Epithelial cell of esophagus (primary cell): ENCODE data around the gene NPRL2.

ENCODE experiments used
- DNase-seq: peaks from one replicate; pipeline ENCODE4 v3.0.0; 2010; ENCODE audit warnings: low read depth
- H3K4me3 ChIP-seq: 2 replicates; pipeline ENCODE4 v1.5.1; 2011; ENCODE audit warnings: mild to moderate bottlenecking, low read length, control low read depth
- CTCF ChIP-seq: IDR thresholded peaks from 2 replicates; pipeline ENCODE4 v1.5.1; 2011; ENCODE audit warnings: low read depth, mild to moderate bottlenecking, low read length, control low read depth, inconsistent platforms; ENCODE audit not compliant: insufficient read depth; ENCODE audit errors: missing control alignments

Gene NPRL2

DNA sequence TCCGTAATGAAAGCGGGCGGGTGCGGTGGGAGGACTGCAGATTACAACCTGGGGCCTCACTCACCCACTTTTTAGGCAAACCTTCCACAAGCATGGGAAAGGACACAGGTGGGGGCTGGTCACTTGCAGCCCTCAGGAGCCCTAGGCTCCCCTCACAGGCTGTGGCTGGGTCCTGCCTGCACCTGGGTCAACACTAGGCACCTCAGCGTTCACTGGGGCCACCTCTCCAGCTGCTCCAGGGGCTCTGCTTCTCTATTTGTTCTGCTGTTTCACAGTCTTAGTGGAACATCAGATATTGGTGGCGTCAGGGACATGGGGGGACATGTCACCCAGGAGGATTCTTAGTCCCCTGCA lies 38.8 kb upstream of the NPRL2 start:
- DNase-seq: no peak

DNA sequence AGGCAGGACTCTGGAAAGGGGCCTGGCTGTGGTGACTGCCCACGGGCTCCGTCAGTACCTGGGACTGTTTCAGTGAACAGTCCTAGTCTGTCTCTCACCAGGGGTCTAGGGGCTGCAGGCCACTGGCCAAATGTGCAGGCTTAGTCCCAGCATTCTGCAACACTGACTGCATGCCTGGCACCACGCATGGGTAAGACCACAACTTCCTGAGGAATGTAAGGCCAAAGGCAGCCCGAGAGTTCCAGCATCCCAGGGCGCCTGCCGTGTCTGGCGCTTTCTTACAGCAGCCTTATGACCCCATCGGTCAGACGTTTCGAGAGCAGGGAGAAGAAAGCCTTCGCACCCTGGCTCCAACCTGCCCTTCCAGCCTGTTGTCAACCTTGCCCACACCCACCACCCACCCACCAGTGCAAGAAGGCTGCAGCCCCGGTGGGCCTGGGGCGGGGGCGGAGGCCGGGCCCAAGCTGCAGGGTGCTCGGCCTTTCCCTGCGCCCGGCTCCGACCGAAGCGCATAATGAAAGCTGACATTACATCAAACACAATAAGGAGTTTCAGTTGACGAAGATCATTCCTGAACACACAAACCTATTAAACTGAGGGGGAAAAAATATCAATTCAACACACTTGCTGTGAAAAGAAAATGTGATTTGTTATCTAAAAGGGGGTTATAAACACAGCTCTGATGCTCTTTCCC lies 38.3 kb upstream of the NPRL2 start:
- no peak for DNase-seq
- no peak for TF ChIP-seq CTCF
- H3K4me3 ChIP-seq: no peak overlapping the region

More for the DNA sequence above, 38.8 kb upstream of the NPRL2 start:
- no peak overlapping the region for H3K4me3 ChIP-seq
- TF ChIP-seq CTCF: no peak

DNA sequence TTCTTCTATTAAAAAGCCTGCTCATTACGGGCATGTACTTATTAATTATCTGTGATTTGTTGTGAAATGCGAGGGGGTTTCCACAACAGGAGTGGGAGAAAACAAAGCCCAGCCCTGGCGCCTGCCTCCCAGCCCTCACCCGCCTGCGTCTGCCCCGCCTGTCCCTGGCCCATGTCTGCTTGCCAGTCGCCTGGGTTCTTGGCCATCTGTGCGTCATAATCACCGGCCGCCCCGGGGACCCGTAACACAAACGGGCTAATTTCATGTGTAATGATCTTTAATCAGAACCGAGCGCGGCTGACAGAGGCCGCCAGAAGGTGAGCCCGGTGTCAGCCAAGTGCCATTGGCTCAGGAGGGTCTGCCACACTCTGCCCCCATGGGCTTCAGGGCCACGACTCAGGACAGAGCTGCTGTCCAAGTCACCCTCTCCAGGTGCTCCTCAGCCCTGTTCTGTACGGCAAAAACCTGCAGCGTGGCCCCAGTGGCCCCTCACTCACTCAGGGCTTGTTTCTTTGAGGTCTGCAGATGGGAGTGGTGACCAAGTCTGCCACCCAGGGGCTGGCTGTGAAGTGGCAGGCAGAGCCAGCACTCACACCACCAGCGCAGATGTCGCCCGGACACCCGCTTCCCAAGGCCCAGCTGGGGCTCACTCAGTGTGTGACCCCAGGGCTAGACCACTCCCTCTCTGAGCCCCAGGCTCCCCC lies 37.6 kb upstream of the NPRL2 start:
- TF ChIP-seq CTCF: peak; percentile 40
- DNase-seq: peak; percentile 11
- H3K4me3 ChIP-seq: no peak overlapping the region

DNA sequence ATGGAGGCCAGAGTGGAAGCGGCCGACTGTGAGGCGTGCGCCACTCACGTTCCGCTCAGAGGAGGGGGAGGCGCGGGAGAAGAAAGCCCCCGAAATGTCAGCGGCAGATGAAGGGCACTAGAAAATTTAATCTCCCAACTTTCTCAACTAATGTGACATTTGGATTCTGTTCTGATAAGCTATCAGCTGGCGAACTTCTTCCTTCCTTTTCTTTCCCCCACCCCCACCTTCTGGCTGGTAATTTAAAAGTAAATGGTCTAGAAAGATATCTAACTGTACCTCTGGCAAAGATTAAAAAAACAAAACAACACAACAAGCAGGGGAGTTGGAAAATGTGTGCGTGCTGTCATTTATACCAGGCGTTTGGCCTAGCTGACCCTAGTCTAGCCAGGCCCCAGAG lies 35.2 kb upstream of the NPRL2 start:
- no peak overlapping the region for H3K4me3 ChIP-seq
- TF ChIP-seq CTCF: no peak
- DNase-seq: no peak

DNA sequence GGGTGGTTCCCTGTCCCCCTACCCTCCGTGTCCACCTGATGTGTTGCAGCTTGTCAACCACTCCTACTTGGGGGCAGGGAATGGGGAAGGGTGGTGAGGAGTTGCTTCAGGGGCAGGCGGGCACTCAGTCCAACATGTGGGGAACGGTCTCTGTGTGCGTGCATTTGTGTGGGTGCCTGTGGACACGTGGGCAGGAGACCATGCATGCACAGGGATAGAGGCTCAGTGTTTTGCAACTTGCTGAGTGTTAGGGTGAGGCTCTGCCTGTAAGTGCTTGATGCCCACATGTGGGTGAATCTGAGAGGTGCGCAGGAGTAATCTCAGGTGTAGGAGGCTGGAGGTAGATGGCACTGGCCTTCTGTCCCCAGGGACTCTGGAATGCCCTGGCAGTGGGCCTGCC lies 33.2 kb upstream of the NPRL2 start:
- no peak overlapping the region for H3K4me3 ChIP-seq
- TF ChIP-seq CTCF: no peak
- DNase-seq: peak; percentile 69

GRCh38 chr3:50382722-50383121 lies 32.1 kb upstream of the NPRL2 start:
- TF ChIP-seq CTCF: no peak
- H3K4me3 ChIP-seq: no peak overlapping the region
- DNase-seq: no peak

GRCh38 chr3:50381383-50381782 lies 30.8 kb upstream of the NPRL2 start:
- H3K4me3 ChIP-seq: no peak overlapping the region
- DNase-seq: peak; percentile 29
- no peak for TF ChIP-seq CTCF
